Liver (tissue), 9 donors: Measurements from ENCODE around the gene C11orf86. TPM values are rescaled to one million over a fixed set of nuclear protein-coding genes. Genes with fewer than 3 reads are reported as not detected.

Source experiments
- DNase-seq: peaks from one replicate; pipeline ENCODE4 v3.0.0-alpha.2; 2017; ENCODE audit warnings: low spot score
- H3K27ac ChIP-seq, 2 donors: one replicate each; pipeline ENCODE4 v1.7.0; 2013; ENCODE audit warnings: inconsistent platforms in 2 of 2, low read length in 2 of 2, control low read depth in 1 of 2, low read depth in 1 of 2, mild to moderate bottlenecking in 1 of 2
- H3K27me3 ChIP-seq, 4 donors: one replicate each; pipeline versions ENCODE4 v1.6.1 to v1.7.0; 2013; ENCODE audit warnings: low read length in 3 of 4, inconsistent platforms in 1 of 4, mild to moderate bottlenecking in 1 of 4, moderate library complexity in 1 of 4; ENCODE audit not compliant: control insufficient read depth in 4 of 4, insufficient read depth in 4 of 4
- H3K36me3 ChIP-seq, 4 donors: one replicate each; pipeline versions ENCODE4 v1.6.1 to v1.7.0; 2013; ENCODE audit warnings: low read length in 3 of 4, mild to moderate bottlenecking in 3 of 4, low read depth in 1 of 4, moderate library complexity in 1 of 4; ENCODE audit not compliant: control insufficient read depth in 4 of 4, insufficient read depth in 3 of 4
- H3K4me1 ChIP-seq, 4 donors: one replicate each; pipeline versions ENCODE4 v1.6.1 to v1.7.0; 2013; ENCODE audit warnings: low read length in 3 of 4, mild to moderate bottlenecking in 3 of 4, moderate library complexity in 1 of 4; ENCODE audit not compliant: control insufficient read depth in 4 of 4, insufficient read depth in 4 of 4
- H3K4me3 ChIP-seq, 3 donors: one replicate each; pipeline versions ENCODE4 v1.6.1 to v1.7.0; 2013; ENCODE audit warnings: low read length in 3 of 3, control low read depth in 1 of 3, low read depth in 1 of 3, mild to moderate bottlenecking in 1 of 3
- H3K9ac ChIP-seq, 2 donors: one replicate each; pipeline ENCODE4 v1.7.0; 2013; ENCODE audit warnings: low read length in 2 of 2, mild to moderate bottlenecking in 2 of 2, moderate library complexity in 2 of 2, control low read depth in 1 of 2, low read depth in 1 of 2
- H3K9me3 ChIP-seq, 4 donors: one replicate each; pipeline versions ENCODE4 v1.6.1 to v1.7.0; 2013; ENCODE audit warnings: low read length in 3 of 4; ENCODE audit not compliant: control insufficient read depth in 4 of 4
- ATF3 ChIP-seq: IDR thresholded peaks from 2 replicates; pipeline ENCODE4 v1.6.1; 2016; ENCODE audit warnings: antibody characterized with exemption
- CTCF ChIP-seq: fragments of 150-350 bp; IDR thresholded peaks from 2 replicates; pipeline ENCODE4 v1.5.1; 2017; ENCODE audit warnings: improper control_type of control experiment, low read depth, low read length; ENCODE audit not compliant: missing input control
- EGR1 ChIP-seq, 2 donors: IDR thresholded peaks; 2 replicates each; pipeline ENCODE4 v1.6.1; 2016 to 2018; ENCODE audit warnings: antibody characterized with exemption in 2 of 2, low read depth in 2 of 2
- FOXA1 ChIP-seq: IDR thresholded peaks from 2 replicates; pipeline ENCODE4 v1.6.1; 2016; ENCODE audit warnings: antibody characterized with exemption
- FOXA2 ChIP-seq: IDR thresholded peaks from 2 replicates; pipeline ENCODE4 v1.6.1; 2016; ENCODE audit warnings: antibody characterized with exemption
- GABPA ChIP-seq, 2 donors: IDR thresholded peaks in 1 of 2; conservative IDR thresholded peaks in 1 of 2; 2 replicates each; pipeline ENCODE4 v1.6.1; 2016; ENCODE audit warnings: antibody characterized with exemption in 2 of 2, mild to moderate bottlenecking in 1 of 2, moderate library complexity in 1 of 2
- HNF4A ChIP-seq, 2 donors: conservative IDR thresholded peaks; 2 replicates each; pipeline ENCODE4 v1.6.1; 2016; ENCODE audit warnings: antibody characterized with exemption in 2 of 2, mild to moderate bottlenecking in 2 of 2
- HNF4G ChIP-seq: IDR thresholded peaks from 2 replicates; pipeline ENCODE4 v1.6.1; 2016; ENCODE audit warnings: antibody characterized with exemption
- JUND ChIP-seq, 2 donors: IDR thresholded peaks; 2 replicates each; pipeline ENCODE4 v1.6.1; 2016; ENCODE audit warnings: antibody characterized with exemption in 2 of 2
- MAX ChIP-seq: IDR thresholded peaks from 2 replicates; pipeline ENCODE4 v1.6.1; 2016; ENCODE audit warnings: antibody characterized with exemption
- NR2F2 ChIP-seq: IDR thresholded peaks from 2 replicates; pipeline ENCODE4 v1.6.1; 2016; ENCODE audit warnings: antibody characterized with exemption
- RAD21 ChIP-seq, 2 donors: IDR thresholded peaks; 2 replicates each; pipeline ENCODE4 v1.6.1; 2016; ENCODE audit warnings: antibody characterized with exemption in 2 of 2, mild to moderate bottlenecking in 2 of 2
- REST ChIP-seq: IDR thresholded peaks from 2 replicates; pipeline ENCODE4 v1.6.1; 2016; ENCODE audit warnings: antibody characterized with exemption, mild to moderate bottlenecking
- RXRA ChIP-seq, 2 donors: IDR thresholded peaks; 2 replicates each; pipeline ENCODE4 v1.6.1; 2017 to 2018; ENCODE audit warnings: antibody characterized with exemption in 2 of 2, mild to moderate bottlenecking in 1 of 2
- SP1 ChIP-seq: IDR thresholded peaks from 2 replicates; pipeline ENCODE4 v1.6.1; 2018; ENCODE audit warnings: antibody characterized with exemption, mild to moderate bottlenecking
- TAF1 ChIP-seq: conservative IDR thresholded peaks from 2 replicates; pipeline ENCODE4 v1.6.1; 2016; ENCODE audit warnings: antibody characterized with exemption, mild to moderate bottlenecking
- YY1 ChIP-seq: IDR thresholded peaks from 2 replicates; pipeline ENCODE4 v1.6.1; 2016; ENCODE audit warnings: antibody characterized with exemption, mild to moderate bottlenecking
- ZBTB33 ChIP-seq: IDR thresholded peaks from 2 replicates; pipeline ENCODE4 v1.6.1; 2016; ENCODE audit warnings: antibody characterized with exemption
- WGBS: extraction: QIAGEN DNeasy Blood & Tissue Kit; methylation state at CpG from one replicate; pipeline ENCODE4 v1.1.7; 2013; 5-methylcytosine and 5-hydroxymethylcytosine counted together
- polyA plus RNA-seq, 2 donors: library from polyadenylated mRNA; stranded (reverse) in 1 of 2; unstranded in 1 of 2; fragments of 200-250 nt in 1 of 2; fragments of >200 nt in 1 of 2; fragmentation: Nextera tagmentation in 1 of 2; extraction: Ambion mirVana in 1 of 2; gene quantifications; one replicate each; pipeline versions ENCODE4 v1.2.1 to v1.2.3, GENCODE V29; 2013 to 2015
- total RNA-seq, 2 donors: library from RNA; depleted of rRNA; stranded (reverse); fragments of >200 nt; gene quantifications; one replicate each; pipeline ENCODE4 v1.2.3, GENCODE V29; 2014
- donor health status: healthy.
- donor health status: healthy.
- donor health status: healthy.
- donor health status: healthy.
- donor health status: healthy.

The C11orf86 gene
- total and polyA plus RNA-seq, 4 donors, result 0.18 TPM; not detected in 3

- Histone ChIP-seq H3K9me3 (peaks cover 0 to 4% (median under 1%) of the 10 kb centered on the region in 4 donors), H3K27ac (no peak overlapping the region), H3K4me3 (no peak overlapping the region), H3K36me3 (no peaks in the 10 kb centered on the region), H3K4me1 (peaks cover 7 to 23% (median 14%) of the 10 kb centered on the region in 4 donors), H3K9ac (no peak overlapping the region), H3K27me3 (no peaks in the 10 kb centered on the region)
- no peak for DNase-seq
- 84% methylated on average over 11 of the region's 11 CpGs for WGBS
- TF ChIP-seq GABPA (IDR thresholded peaks at IDR 0.05 in 1 of 2, conservative IDR thresholded peaks at IDR 0.05 in 1 of 2) (no peak), NR2F2 (no peak), FOXA1 (no peak), ATF3 (no peak), ZBTB33 (no peak), RAD21 (IDR thresholded peaks at IDR 0.05) (no peak), JUND (IDR thresholded peaks at IDR 0.05) (no peak), FOXA2 (no peak), CTCF (no peak), MAX (no peak), RXRA (IDR thresholded peaks at IDR 0.05) (no peak), TAF1 (no peak), SP1 (no peak), HNF4G (no peak), HNF4A (conservative IDR thresholded peaks at IDR 0.05) (no peak), REST (no peak), YY1 (no peak), EGR1 (IDR thresholded peaks at IDR 0.05; ENCODE audit: low read depth in 2 of 2) (no peak)
Measured at GRCh38 chr11:66975405-66976027, 412 bp downstream of the C11orf86 start.
